ENCODE data around the gene TOPBP1. TPM values are rescaled to one million over a fixed set of nuclear protein-coding genes. Genes with fewer than 3 reads are reported as not detected.

TOPBP1 gene
- total RNA-seq (2022; extraction: Qiagen RNA extraction; ENCODE audit: low read depth): 25.9 to 31.2 TPM (median 27.9 TPM) in 5 replicates

DNA sequence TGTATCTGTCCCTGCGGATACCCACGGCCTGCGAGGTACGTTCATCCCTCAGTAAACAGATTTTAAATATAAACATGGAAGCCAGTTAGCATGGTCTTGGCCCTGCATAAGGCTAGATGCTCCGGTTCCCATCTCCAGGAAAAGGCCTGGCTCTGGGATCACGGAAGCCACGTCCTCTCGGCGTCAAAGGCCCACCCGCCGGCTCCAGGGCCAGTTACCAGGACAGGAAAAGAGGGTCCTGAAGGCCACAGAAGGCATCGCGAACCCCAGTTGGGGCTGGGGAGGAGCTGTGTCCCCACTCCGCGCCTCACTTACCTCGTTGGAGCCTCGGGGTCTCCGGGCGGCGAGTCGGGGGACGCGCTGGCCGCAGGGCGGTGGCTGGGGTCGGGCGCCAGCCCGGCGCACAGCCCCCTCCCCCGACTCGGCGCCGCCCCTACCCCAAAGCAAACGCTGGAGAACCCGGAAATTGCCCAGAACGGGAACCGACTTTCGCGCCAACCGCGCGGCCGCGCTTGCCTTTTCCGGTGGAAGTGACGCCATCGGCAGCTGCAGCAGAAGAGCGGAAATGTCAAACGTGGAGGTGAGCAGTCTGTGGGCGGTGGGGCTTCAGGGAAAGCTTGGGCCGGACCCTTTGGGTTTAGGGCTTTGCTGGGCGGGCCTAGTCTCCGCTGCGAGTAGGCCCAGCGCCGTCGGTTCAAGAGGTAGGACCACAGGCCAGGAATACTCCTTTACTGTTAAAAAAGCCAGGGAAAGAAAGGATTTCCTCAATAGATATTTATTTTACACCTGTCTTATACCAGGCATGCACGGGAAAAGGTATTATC, at the start of gene TOPBP1:
TSS of gene TOPBP1 (minus strand) at position 488 of the 824 bp plus-strand sequence. CDS start 814 bp downstream, outside the sequence.

DNA sequence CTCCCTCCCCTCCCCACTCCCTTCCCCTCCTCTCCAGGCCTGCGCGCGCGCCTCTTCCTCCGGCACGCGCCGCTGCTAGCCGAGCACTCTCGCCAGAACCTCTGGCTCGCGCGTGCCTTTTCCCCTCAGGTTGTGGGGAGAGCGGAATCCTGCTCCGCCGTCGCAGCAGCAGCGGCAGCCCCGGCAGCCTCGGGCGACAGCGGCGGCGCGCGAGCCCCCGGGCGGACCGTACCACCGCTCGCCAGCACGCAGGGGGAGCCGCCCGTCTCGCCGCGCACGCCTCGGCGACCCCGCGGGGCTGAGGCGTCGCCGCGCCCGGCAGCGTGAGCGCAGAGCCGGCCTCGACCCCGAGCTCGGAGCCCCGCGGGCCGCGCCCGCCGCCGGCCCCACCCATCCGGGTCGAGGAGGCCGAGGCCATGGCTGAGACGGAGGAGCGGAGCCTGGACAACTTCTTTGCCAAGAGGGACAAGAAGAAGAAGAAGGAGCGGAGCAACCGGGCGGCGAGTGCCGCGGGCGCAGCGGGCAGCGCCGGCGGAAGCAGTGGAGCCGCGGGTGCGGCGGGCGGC, 88.0 kb downstream of the TOPBP1 start, which contains the start of gene CDV3:
TSS of gene CDV3 (plus strand) at position 58 of the 566 bp plus-strand sequence. CDS start at position 417, 359 bp downstream.

Other genes starting within 250 kb of the TOPBP1 start
- 113 to 131 TPM (median 126 TPM) in 5 replicates for gene CDV3, start 88.3 kb downstream of the TOPBP1 start, total RNA-seq (2022; extraction: Qiagen RNA extraction; ENCODE audit: low read depth)
- 0.68 to 1.4 TPM (median 0.83 TPM) in 5 replicates for gene TF, start 84.5 kb upstream of the TOPBP1 start, total RNA-seq (2022; extraction: Qiagen RNA extraction; ENCODE audit: low read depth)
- gene SRPRB, start 143.9 kb upstream of the TOPBP1 start, total RNA-seq (2022; extraction: Qiagen RNA extraction; ENCODE audit: low read depth): 53.9 to 64.1 TPM (median 58.1 TPM) in 5 replicates
- gene RAB6B, start 233.9 kb upstream of the TOPBP1 start, total RNA-seq (2022; extraction: Qiagen RNA extraction; ENCODE audit: low read depth): 1.5 to 2.4 TPM (median 1.7 TPM) in 5 replicates

Data from A549 treated with DMSO at 1 μM for 4 hours (cell line).